ENCODE measurements around the gene CPM.

CPM gene

GRCh38 chr12:68956466-68956865 is 23.5 kb upstream of the CPM start:
- DNase-seq (ENCODE audit: low spot score) = no peak

GRCh38 chr12:68954811-68955210 is 21.8 kb upstream of the CPM start:
- DNase-seq (ENCODE audit: low spot score) = no peak

GRCh38 chr12:68953536-68953935 is 20.6 kb upstream of the CPM start:
- no peak for DNase-seq (ENCODE audit: low spot score)

DNA sequence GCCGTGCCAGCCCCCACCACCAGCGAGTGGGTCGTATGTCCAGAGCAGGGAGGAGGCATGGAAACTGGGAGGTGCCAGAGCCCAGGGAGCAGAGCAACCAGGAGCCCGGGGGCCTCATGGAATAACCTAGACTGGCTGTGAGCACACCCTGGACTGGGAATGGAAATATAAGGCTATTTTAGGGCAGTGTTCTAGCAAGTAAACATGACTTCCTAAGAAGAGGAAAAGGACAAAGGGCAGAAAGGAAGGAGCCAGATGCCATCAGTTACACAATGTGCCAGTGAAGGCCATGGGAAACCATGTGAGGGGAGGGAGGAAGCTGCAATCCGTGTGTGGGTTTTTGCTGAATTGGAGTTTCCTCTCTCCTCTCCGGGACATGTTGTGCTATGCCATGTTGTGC is 18.7 kb upstream of the CPM start:
- DNase-seq (ENCODE audit: low spot score) = no peak

GRCh38 chr12:68950511-68950910 is 17.5 kb upstream of the CPM start:
- DNase-seq (ENCODE audit: low spot score) = no peak

DNA sequence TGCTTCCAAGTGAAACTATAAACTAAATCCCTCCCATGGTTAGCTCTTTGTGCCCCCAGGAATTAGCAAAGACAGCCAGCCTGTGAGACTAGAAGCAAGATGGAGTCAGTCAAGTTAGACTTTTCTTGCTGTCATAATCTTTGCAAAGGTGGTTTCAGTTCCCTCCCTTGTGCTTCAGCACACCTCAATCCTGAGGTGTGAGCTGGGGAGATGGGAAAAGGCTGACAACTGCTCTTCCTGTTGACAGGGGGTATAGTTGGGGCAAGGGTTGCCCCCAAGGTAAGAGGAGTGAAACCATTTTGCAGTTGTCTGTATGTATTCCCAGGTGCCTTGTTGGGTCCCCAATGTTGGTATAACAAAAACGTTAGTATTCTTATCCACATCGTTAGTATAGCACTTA is 12.3 kb upstream of the CPM start:
- DNase-seq (ENCODE audit: low spot score) = no peak

DNA sequence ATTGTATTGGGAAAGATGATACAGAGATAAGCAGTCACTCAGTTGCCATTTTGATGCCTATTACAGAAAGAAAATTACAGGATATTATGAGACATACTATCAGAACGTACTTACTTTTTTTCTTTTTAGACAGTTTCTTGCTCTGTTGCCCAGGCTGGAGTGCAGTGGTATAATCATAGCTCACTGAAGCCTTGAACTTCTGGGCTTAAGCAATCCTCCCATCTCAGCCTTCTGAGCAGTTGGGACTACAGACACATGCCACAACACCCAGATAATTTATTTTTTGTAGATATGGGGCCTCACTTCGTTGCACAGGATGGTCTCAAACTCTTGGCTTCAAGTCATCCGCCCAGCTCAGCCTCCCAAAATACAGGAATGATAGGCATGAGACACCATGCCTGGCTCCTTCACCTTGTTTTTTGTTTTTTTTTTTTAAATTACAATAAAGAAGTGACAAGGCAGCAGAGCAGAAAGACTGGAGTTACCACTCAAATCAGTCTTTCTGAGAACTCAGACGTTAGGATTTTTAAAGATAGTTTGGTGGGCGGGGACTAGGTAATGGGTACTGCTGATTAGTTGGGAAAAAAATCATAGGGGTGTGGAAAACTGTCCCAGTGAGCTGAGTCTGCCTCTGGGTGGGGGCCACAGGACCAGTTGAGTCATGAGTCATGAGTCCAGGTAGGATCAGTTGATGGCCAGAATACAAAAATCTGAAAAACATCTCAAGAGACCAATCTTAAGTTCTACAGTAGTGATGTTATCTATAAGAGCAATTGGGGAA is 11.5 kb upstream of the CPM start:
- DNase-seq (ENCODE audit: low spot score) = no peak

GRCh38 chr12:68943848-68944247 is 10.9 kb upstream of the CPM start:
- DNase-seq (ENCODE audit: low spot score) = no peak

DNA sequence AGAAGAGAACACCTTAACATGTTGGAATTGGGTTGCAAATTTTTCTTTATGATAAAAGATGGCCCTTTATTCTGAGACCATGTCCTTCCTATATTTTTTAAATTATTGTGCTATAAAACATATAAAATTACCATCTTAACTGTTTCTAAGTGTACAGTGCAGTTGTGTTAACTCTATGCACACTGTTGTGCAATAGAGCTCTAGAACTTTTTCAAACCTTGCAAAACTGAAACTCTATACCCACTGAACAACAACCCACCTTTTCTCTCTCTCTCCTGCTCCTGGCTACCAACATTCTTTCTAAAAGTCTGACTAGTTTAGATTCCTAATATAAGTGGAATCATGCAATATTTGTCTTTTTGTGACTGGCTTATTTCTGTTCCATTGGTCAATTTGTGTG is 7.8 kb upstream of the CPM start:
- DNase-seq (ENCODE audit: low spot score) = no peak

GRCh38 chr12:68939505-68939904 is 6.5 kb upstream of the CPM start:
- DNase-seq (ENCODE audit: low spot score) = no peak

DNA sequence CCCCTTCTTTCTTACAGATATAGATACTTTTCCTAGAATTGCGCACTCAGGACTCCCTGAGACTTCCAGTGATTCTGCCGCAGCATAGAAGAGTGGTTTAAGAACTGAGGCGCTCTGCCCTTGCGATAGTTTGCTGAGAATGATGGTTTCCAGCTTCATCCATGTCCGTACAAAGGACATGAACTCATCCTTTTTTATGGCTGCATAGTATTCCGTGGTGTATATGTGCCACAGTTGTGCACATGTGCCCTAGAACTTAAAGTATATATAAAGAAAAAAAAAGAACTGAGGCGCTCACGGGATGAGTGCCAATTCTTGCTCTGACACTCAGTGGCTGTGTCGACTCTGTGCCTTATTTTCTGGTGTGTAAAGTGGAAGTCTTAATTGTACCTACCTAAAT is 1.4 kb upstream of the CPM start:
- DNase-seq (ENCODE audit: low spot score) = no peak

- no peak for DNase-seq (ENCODE audit: low spot score)
Measured at GRCh38 chr12:68932128-68932960, 627 bp downstream of the CPM start.

GRCh38 chr12:68930178-68930577 is 2.8 kb downstream of the CPM start:
- DNase-seq (ENCODE audit: low spot score) = no peak

DNA sequence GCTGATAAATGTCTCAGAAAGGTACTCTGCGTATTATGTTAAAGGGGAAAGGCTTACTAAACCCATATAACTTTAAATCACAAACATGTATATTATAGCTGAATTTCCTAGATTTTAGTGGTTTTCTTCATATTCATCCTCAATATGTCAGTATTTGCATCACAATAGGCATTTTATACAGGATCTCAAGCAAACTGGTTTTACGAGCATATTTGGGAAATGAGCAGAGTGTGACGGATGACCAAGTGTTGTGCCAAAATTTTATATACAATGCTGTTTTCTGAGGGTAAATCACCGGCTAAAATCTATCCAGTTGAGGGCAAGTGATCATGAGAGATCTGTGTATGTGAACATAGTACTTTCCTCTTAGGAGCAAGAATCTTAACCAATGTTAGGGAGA is 8.4 kb downstream of the CPM start:
- no peak for DNase-seq (ENCODE audit: low spot score)

DNA sequence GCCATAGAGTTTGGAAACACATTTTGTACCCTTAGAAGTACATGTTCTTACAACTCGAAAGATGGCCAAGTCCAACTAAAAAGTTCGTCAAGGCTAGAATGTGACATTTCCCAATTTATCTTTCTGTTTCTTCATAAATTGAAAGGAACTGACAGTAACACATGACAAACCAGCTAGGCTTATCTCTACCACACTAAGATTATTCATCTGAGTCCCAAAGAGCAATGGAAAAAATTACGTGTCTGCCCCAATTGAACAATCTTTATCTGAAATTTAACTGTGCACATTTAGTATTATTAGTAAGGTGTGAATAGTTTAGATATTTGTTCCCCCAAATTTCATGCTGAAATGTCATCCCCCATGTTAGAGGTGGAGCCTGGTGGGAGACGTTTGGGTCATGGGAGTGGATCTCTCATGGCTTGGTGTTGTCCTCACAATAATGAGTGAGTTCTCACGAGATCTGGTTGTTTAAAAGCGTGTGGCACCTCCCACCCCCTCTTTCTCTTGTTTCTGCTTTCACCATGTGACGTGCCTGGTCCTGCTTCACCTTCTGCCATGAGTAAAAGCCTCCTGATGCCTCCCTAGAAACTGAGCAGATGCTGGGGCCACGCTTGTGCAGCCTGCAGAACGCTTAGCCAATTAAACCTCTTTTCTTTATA is 13.3 kb downstream of the CPM start:
- no peak for DNase-seq (ENCODE audit: low spot score)

DNA sequence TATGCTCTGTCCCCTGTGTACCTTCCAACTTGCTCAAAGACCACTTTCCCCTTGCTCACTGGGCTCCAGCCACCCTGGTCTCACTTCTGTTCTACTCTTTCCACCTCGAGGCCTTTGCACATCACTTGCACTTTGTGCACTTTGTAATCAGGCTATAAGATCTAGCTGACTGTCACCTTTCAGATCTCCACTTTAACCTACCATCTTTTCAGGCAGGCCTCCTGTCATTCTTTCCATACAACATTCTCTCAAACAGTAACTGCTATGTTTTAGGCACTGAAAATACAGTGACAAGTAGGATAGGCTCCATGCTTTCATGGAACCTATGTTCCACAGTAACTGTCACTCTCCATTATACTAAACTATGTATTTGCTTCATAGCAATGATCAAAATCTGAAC is 14.0 kb downstream of the CPM start:
- no peak for DNase-seq (ENCODE audit: low spot score)

DNA sequence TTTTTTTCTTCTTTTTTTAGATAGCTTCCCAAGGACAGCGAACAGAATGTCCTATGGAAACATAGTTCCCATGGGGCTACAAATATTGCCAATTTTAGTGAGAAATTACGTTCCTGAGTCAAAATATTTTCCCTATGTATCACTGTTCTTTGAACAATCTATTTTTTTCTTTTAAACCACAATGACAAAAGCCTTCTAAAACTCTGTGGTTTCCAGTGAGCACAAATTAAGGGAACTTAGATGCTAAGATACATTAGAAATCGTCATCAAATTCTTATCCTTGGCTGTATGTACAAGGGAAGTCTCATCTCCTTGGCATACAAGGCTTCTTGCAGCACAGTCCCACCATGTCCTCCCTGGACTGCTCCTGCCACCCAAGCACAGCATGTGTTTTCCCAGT is 17.9 kb downstream of the CPM start:
- no peak for DNase-seq (ENCODE audit: low spot score)

- no peak for DNase-seq (ENCODE audit: low spot score)
Measured at GRCh38 chr12:68913682-68914081, 19.3 kb downstream of the CPM start.

DNA sequence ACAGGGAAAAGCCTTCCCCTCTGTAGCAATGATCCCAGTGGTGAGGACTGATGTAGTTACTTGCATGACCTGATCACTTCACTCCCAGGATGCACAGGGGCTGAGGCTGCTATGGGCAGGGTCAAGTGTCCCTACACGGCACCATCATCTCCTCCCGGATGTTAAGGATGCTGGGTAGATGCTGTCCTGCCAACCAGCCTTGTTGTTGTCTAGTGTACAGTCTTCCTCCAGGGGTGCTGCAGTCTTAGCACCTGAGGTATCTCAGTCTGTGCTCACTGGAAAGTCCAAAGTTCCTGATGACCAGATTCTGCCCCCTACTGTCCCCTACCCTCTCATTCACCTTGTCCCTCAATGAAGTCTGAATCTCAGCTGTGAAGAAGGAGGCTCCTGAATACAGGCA is 20.1 kb downstream of the CPM start:
- no peak for DNase-seq (ENCODE audit: low spot score)

DNA sequence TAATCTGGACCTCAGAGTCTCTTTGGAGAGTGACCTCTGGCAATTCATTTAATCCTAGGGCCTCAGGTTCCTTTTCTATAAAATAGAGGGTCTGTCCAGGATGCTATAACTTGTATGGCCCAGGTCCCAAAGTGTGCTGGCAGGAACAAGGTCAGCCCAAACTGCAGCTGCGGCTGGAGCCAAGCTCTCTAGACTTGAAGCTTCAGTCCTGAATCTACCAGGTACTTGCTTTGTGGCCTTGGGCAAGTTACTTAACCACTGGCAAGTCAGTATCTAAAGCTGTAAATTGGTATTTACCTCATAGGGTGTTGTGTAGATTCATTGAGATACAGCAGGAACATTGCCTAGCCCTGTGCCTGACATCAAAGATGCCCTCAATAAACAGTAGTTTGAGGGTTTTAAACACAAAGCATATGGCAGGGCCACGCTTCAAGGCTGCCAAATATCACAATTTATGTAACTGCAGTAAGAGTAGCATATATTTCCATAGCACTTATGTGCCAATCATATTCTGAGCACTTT is 21.7 kb downstream of the CPM start:
- no peak for DNase-seq (ENCODE audit: low spot score)

DNA sequence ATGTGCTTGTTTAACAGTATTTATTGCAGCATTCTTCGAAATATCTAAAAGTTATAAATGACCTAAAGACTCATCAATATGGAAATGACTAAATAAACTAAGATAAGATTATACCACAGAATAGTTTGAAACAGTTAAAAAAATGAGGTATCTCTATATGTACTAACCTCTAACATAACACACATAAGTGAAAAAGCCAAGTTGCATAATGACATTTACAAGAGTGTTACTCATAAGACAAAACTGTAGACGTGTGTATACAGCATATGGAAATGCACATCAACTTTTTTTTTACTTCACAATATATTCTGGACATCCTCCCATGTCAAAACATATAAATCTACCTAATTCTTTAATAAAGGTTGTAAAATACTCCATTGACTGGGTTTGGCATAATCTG is 22.8 kb downstream of the CPM start:
- DNase-seq (ENCODE audit: low spot score) = no peak

DNA sequence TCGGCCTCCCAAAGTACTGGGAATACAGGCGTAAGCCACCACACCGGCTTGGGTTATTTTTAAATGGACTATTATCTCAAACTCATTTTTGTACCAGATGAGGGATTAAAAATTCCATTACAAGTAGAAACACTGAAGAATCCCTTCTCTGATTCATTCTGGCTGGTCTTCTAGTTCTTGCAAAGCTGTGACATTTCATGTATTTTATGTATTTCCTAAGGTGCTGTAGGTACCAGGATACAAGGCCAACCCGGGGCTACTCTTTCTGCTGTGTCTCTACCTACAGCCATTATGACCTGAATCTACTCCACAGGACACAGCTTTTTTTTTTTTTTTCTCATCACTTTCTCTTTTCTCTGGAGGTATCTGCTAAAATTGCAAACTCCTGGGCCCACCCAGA is 24.9 kb downstream of the CPM start:
- DNase-seq (ENCODE audit: low spot score) = no peak

GRCh38 chr12:68905733-68906132 is 27.2 kb downstream of the CPM start:
- DNase-seq (ENCODE audit: low spot score) = no peak

All from iPS-NIHi11 (cell line).